SK-N-SH (cell line): Measurements from ENCODE around the gene RTN4. TPM values are rescaled to one million over a fixed set of nuclear protein-coding genes. Genes with fewer than 3 reads are reported as not detected.
A peak's percentile ranks its signal among the peaks of the same experiment; 100 is the strongest.

Experiments
- CTCF ChIA-PET: fragments of 300-600, 350-600 bp; formaldehyde crosslinking; extraction: SDS; loops from one replicate; lab custom pipeline; 2021; lab: Yijun Ruan, JAX
- POLR2A ChIA-PET: fragments of 350-600 bp; sonication (Branson Sonifier 250); formaldehyde crosslinking; extraction: SDS; loops from one replicate; lab custom pipeline; 2020; ENCODE audit warnings: antibody characterized with exemption, inconsistent platforms; lab: Yijun Ruan, JAX
- DNase-seq: peaks from one replicate; pipeline ENCODE4 v3.0.0; 2012
- H2AFZ ChIP-seq: fragments of 200-600 bp; sonication (generic); 2 replicates; pipeline ENCODE4 v1.8.1; 2016; ENCODE audit warnings: antibody characterized with exemption, mild to moderate bottlenecking, low read depth
- H3F3A ChIP-seq: fragments of 200-600 bp; sonication (generic); replicated peaks from 2 replicates; pipeline ENCODE3; 2016; ENCODE audit warnings: antibody characterized with exemption, mild to moderate bottlenecking; ENCODE audit not compliant: insufficient read depth
- H3K27ac ChIP-seq, 2 experiments: fragments of 200-500 bp in 1 of 2; fragments of 200-600 bp in 1 of 2; sonication (Bioruptor generic) in 1 of 2; sonication (generic), shearing (Covaris generic) in 1 of 2; 2 replicates each; pipeline versions ENCODE4 v1.5.1 to v1.6.1; 2014 to 2016; ENCODE audit warnings: low read depth in 2 of 2, inconsistent platforms in 1 of 2, low read length in 1 of 2, mild to moderate bottlenecking in 1 of 2, mixed read lengths in 1 of 2
- H3K27me3 ChIP-seq: fragments of 200-600 bp; sonication (generic), shearing (Covaris generic); 2 replicates; pipeline ENCODE4 v1.6.1; 2016; ENCODE audit warnings: mixed run types; ENCODE audit not compliant: insufficient read depth
- H3K36me3 ChIP-seq, 2 experiments: fragments of 200-500 bp in 1 of 2; fragments of 200-600 bp in 1 of 2; sonication (Bioruptor generic) in 1 of 2; sonication (generic) in 1 of 2; replicated peaks in 1 of 2; 2 replicates each; pipeline versions ENCODE3 to v1.5.1; 2014 to 2016; ENCODE audit warnings: low read length in 1 of 2, mild to moderate bottlenecking in 1 of 2; ENCODE audit not compliant: insufficient read depth in 2 of 2, control insufficient read depth in 1 of 2
- H3K4me1 ChIP-seq, 2 experiments: fragments of 200-500 bp in 1 of 2; fragments of 200-600 bp in 1 of 2; sonication (Bioruptor generic) in 1 of 2; sonication (generic), shearing (Covaris generic) in 1 of 2; 2 replicates each; pipeline versions ENCODE4 v1.5.1 to v1.6.1; 2014 to 2016; ENCODE audit warnings: low read depth in 1 of 2, low read length in 1 of 2, mixed run types in 1 of 2; ENCODE audit not compliant: insufficient read depth in 2 of 2, control insufficient read depth in 1 of 2
- H3K4me2 ChIP-seq: fragments of 200-600 bp; sonication (generic), shearing (Covaris generic); 2 replicates; pipeline ENCODE4 v1.6.1; 2017; ENCODE audit warnings: mixed run types
- H3K4me3 ChIP-seq, 2 experiments: fragments of 200-500 bp in 1 of 2; fragments of 200-600 bp in 1 of 2; sonication (Bioruptor generic) in 1 of 2; sonication (generic), shearing (Covaris generic) in 1 of 2; 2 replicates each; pipeline versions ENCODE4 v1.5.1 to v1.8.1; 2014 to 2016; ENCODE audit warnings: low read depth in 2 of 2, inconsistent platforms in 1 of 2, low read length in 1 of 2, mild to moderate bottlenecking in 1 of 2, mixed read lengths in 1 of 2, moderate library complexity in 1 of 2
- H3K79me2 ChIP-seq: fragments of 200-600 bp; sonication (generic); 2 replicates; pipeline ENCODE4 v1.8.1; 2017; ENCODE audit warnings: mild to moderate bottlenecking; ENCODE audit not compliant: insufficient read depth
- H3K9ac ChIP-seq: fragments of 200-600 bp; sonication (generic); 2 replicates; pipeline ENCODE4 v1.6.1; 2017; ENCODE audit warnings: mixed run types
- H3K9me2 ChIP-seq: fragments of 200-600 bp; sonication (generic); 2 replicates; pipeline ENCODE4 v1.6.1; 2017; ENCODE audit warnings: mixed run types
- H3K9me3 ChIP-seq: fragments of 200-600 bp; sonication (generic); 2 replicates; pipeline ENCODE4 v1.6.1; 2017; ENCODE audit warnings: mixed run types, mild to moderate bottlenecking, moderate library complexity
- H4K20me1 ChIP-seq: fragments of 200-600 bp; sonication (generic); 2 replicates; pipeline ENCODE4 v1.6.1; 2017; ENCODE audit warnings: mild to moderate bottlenecking, mixed run types; ENCODE audit not compliant: insufficient read depth
- EP300 ChIP-seq, 2 experiments: IDR thresholded peaks; 2 replicates each; pipeline versions ENCODE4 v1.4.0 to v1.6.1; 2012; ENCODE audit warnings: borderline replicate concordance in 1 of 2, low read depth in 1 of 2, low read length in 1 of 2
- FOXJ3 ChIP-seq: sonication (generic); formaldehyde crosslinking; IDR thresholded peaks from 2 replicates; pipeline ENCODE4 v1.5.1; 2020; ENCODE audit warnings: mild to moderate bottlenecking, missing genetic modification reagents
- FOXM1 ChIP-seq: IDR thresholded peaks from 2 replicates; pipeline ENCODE4 v1.4.0; 2012; ENCODE audit warnings: low read depth, mild to moderate bottlenecking
- GATA2 ChIP-seq: sonication (generic); formaldehyde crosslinking; IDR thresholded peaks from 2 replicates; pipeline ENCODE4 v1.5.0; 2020; ENCODE audit warnings: mild to moderate bottlenecking, missing genetic modification reagents
- MXI1 ChIP-seq: IDR thresholded peaks from 2 replicates; pipeline ENCODE4 v1.6.1; 2012; ENCODE audit warnings: mild to moderate bottlenecking, low read depth, low read length, improper control_type of control experiment
- NRF1 ChIP-seq: IDR thresholded peaks from 2 replicates; pipeline ENCODE4 v1.6.1; 2012; ENCODE audit warnings: low read depth, mild to moderate bottlenecking, low read length
- WGBS: methylation state at CpG from one replicate; pipeline ENCODE4 v1.1.6; 2017; ENCODE audit warnings: low lambda C conversion rate; 5-methylcytosine and 5-hydroxymethylcytosine counted together
- polyA plus RNA-seq, 3 experiments: library from polyadenylated mRNA; depleted of rRNA; stranded (reverse); fragments of >200 nt; gene quantifications; 2 replicates each; pipeline ENCODE4 v1.2.3, GENCODE V29; 2012

RTN4 gene
- polyA plus RNA-seq, 1 of the 3 experiments (the other 2 are of a cell fraction): 315 TPM

- no peak for TF ChIP-seq NRF1
- TF ChIP-seq, all 33 proteins: peak for 0
- DNase-seq: no peak
- Histone ChIP-seq H3K9me3 (no peaks in the 10 kb centered on the region), H3K36me3 (peaks cover 0 to 2% of the 10 kb centered on the region in 2 experiments), H4K20me1 (no peaks in the 10 kb centered on the region), H3K9ac (no peak overlapping the region), H3K4me3 (no peak overlapping the region), H2AFZ (no peak overlapping the region), H3K79me2 (no peaks in the 10 kb centered on the region), H3K4me2 (no peak overlapping the region), H3K27me3 (no peaks in the 10 kb centered on the region), H3F3A (peaks cover 3% of the 10 kb centered on the region), H3K27ac (no peak overlapping the region), H3K9me2 (no peaks in the 10 kb centered on the region), H3K4me1 (peaks cover 5 to 9% of the 10 kb centered on the region in 2 experiments; a peak in 3 of 4 replicates)
- CTCF ChIA-PET: interaction anchor here (0.7 kb wide), 1 partner anchor 19 kb away, joined by 3 read pairs; no protein-coding TSS in a partner anchor
- 88% methylated on average over 9 of the region's 9 CpGs for WGBS
- POLR2A ChIA-PET: no interaction called here
Measured at GRCh38 chr2:54955358-54956110, 94.7 kb downstream of the RTN4 start.

- Histone ChIP-seq H3K9me2 (no peaks in the 10 kb centered on the region), H3K4me3 (no peak overlapping the region), H3K4me2 (no peak overlapping the region), H4K20me1 (no peaks in the 10 kb centered on the region), H2AFZ (no peak overlapping the region), H3F3A (peaks cover 3% of the 10 kb centered on the region), H3K27ac (no peak overlapping the region)
- WGBS: 95% methylated on average over 2 of the region's 3 CpGs
- POLR2A ChIA-PET: no interaction called here
- TF ChIP-seq GATA2 (CRISPR knock-in tag): peak; percentile 23; the same call in 1 of the 2 replicates
- TF ChIP-seq EP300 (IDR thresholded peaks at IDR 0.05; ENCODE audit: borderline replicate concordance in 1 of 2, low read depth in 1 of 2, low read length in 1 of 2): no peak
- TF ChIP-seq, all 33 proteins: peak for 1
- H3K9ac ChIP-seq: no peak overlapping the region
- DNase-seq: peak; percentile 36
- no peaks in the 10 kb centered on the region for H3K9me3 ChIP-seq
- no peaks in the 10 kb centered on the region for H3K36me3 ChIP-seq
- H3K4me1 ChIP-seq: peaks cover 5 to 9% of the 10 kb centered on the region in 2 experiments; a peak in 3 of 4 replicates
- no peaks in the 10 kb centered on the region for H3K79me2 ChIP-seq
- no peaks in the 10 kb centered on the region for H3K27me3 ChIP-seq
- CTCF ChIA-PET: interaction anchor here (0.6 to 0.7 kb wide), 2 partner anchors 12 to 19 kb away, joined by 3 to 4 read pairs; no protein-coding TSS in a partner anchor
Measured at GRCh38 chr2:54954705-54955357, 95.4 kb downstream of the RTN4 start.

- ChIA-PET POLR2A (no interaction called here), CTCF (interaction anchor here (0.6 kb wide), 1 partner anchor 13 kb away, joined by 4 read pairs; no protein-coding TSS in a partner anchor)
- Histone ChIP-seq H3K36me3 (no peaks in the 10 kb centered on the region), H3K9ac (no peak overlapping the region), H3F3A (peaks cover 3% of the 10 kb centered on the region), H3K27ac (no peak overlapping the region), H2AFZ (no peak overlapping the region), H4K20me1 (no peaks in the 10 kb centered on the region), H3K79me2 (no peaks in the 10 kb centered on the region), H3K9me2 (no peaks in the 10 kb centered on the region), H3K4me2 (no peak overlapping the region), H3K27me3 (no peaks in the 10 kb centered on the region), H3K4me3 (no peak overlapping the region)
- WGBS: 100% methylated on average over 2 of the region's 8 CpGs
- no peak for TF ChIP-seq FOXJ3 (CRISPR knock-in tag)
- no peak for TF ChIP-seq MXI1
- no peak for TF ChIP-seq FOXM1
- TF ChIP-seq, all 33 proteins: peak for 0
- Histone ChIP-seq H3K9me3 (no peaks in the 10 kb centered on the region), H3K4me1 (peaks cover 5 to 9% of the 10 kb centered on the region in 2 experiments; a peak in 3 of 4 replicates)
- DNase-seq: no peak
Measured at GRCh38 chr2:54954158-54954557, 96.1 kb downstream of the RTN4 start.
